GM21381 (cell line): Measurements from ENCODE around the gene RAB25.

Source experiments
- ATAC-seq: cut with Tn5 transposase; IDR thresholded peaks from one replicate; pipeline ENCODE4 v1.9.1; 2021; ENCODE audit warnings: mild to moderate bottlenecking, moderate library complexity; ENCODE audit not compliant: unreplicated experiment

Gene RAB25

GRCh38 chr1:156100205-156100995 lies 39.4 kb downstream of the RAB25 start:
- ATAC-seq: no peak

GRCh38 chr1:156101880-156102279 lies 40.9 kb downstream of the RAB25 start:
- no peak for ATAC-seq

GRCh38 chr1:156102633-156103511 lies 41.9 kb downstream of the RAB25 start:
- no peak for ATAC-seq

GRCh38 chr1:156103521-156103947 lies 42.6 kb downstream of the RAB25 start:
- ATAC-seq: no peak

- no peak for ATAC-seq
These were observed 43.3 kb downstream of the RAB25 start for GRCh38 chr1:156104065-156104810.

GRCh38 chr1:156104861-156105832 lies 44.2 kb downstream of the RAB25 start:
- no peak for ATAC-seq

- no peak for ATAC-seq
These were observed 45.9 kb downstream of the RAB25 start for GRCh38 chr1:156106624-156107488.

- no peak for ATAC-seq
These were observed 47.1 kb downstream of the RAB25 start for GRCh38 chr1:156108057-156108456.

- no peak for ATAC-seq
These were observed 47.8 kb downstream of the RAB25 start for GRCh38 chr1:156108664-156109241.

GRCh38 chr1:156110252-156110651 lies 49.3 kb downstream of the RAB25 start:
- ATAC-seq: no peak

GRCh38 chr1:156111355-156111962 lies 50.5 kb downstream of the RAB25 start:
- ATAC-seq: no peak

GRCh38 chr1:156112276-156113137 lies 51.5 kb downstream of the RAB25 start:
- no peak for ATAC-seq

- ATAC-seq: no peak
These were observed 52.5 kb downstream of the RAB25 start for GRCh38 chr1:156113282-156113950.

- peak; percentile 55 for ATAC-seq
These were observed 53.4 kb downstream of the RAB25 start, which contains the start of gene LMNA for GRCh38 chr1:156114101-156114918. LMNA (plus strand) TSS chr1:156114711; CDS start chr1:156114919, 208 bp downstream.

- peak; percentile 4 for ATAC-seq
These were observed 54.1 kb downstream of the RAB25 start for GRCh38 chr1:156114919-156115513.
